ENCODE data around the gene KIAA1958.
"Not testable (repeated sequence)": the region's sequence is repeated elsewhere in the genome, so short reads cannot be mapped to it uniquely, and the experiment has no call there.

Gene KIAA1958

DNA sequence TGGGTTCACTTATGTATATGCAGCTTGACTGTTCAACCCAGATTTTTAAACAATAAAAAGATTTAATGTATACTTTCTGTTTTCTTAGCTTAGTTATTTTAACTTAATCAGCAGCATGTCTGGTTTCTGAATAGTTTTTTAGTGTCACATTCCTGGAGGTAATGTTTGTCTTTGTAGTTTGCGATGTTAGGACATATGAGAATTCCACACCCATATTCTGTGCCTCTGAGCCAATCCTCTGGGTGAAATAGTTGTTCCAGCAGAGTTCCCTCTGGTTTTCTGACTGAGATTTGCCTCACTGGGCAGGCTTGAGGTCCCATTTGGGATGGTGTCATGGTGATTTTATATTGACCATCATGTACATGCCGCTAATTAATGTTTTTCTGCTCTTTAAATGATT, 182.7 kb downstream of the KIAA1958 start:
- H3K9me3 Mint-ChIP-seq: no peaks in the 10 kb centered on the region
- H3K27ac Mint-ChIP-seq: no peak overlapping the region
- no peak overlapping the region for H3K4me3 Mint-ChIP-seq
- no peaks in the 10 kb centered on the region for H3K4me1 Mint-ChIP-seq
- no peaks in the 10 kb centered on the region for H3K27me3 Mint-ChIP-seq
- no peaks in the 10 kb centered on the region for H3K36me3 Mint-ChIP-seq

DNA sequence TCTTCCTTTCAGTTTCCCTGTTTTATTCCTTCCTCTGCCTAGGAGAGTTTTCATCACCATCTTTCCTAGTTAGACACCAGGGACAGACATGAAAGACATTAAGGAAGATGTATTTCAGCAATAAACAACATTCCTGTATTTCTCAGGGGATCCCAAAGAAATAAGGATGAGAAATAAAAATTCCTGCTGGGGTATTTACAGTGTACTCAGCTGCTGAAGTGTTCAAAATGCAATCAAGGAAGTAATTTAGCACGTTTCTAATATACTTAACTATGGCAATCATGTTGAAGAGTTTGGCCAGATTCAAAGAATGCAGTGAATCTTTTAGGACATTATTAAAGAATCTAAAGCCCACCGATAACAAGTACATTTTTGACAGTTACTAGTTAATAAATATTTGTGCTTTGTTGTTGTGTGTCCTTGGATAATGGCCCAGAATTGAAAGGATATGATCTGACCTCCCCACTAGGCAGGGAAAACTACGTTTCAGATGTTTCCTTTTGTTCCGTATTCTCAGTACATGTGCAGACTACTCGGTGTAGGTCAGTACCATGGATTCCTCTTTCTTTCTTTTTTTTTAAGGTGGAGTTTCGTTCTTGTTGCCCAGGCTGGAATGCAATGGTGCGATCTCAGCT, 184.5 kb downstream of the KIAA1958 start:
- Mint-ChIP-seq H3K27me3 (no peaks in the 10 kb centered on the region), H3K36me3 (no peaks in the 10 kb centered on the region), H3K27ac (no peak overlapping the region), H3K4me3 (no peak overlapping the region), H3K4me1 (no peaks in the 10 kb centered on the region), H3K9me3 (no peaks in the 10 kb centered on the region)

- not testable (repeated sequence) for H3K4me3 Mint-ChIP-seq, H3K4me1 Mint-ChIP-seq, H3K9me3 Mint-ChIP-seq, H3K27ac Mint-ChIP-seq, H3K27me3 Mint-ChIP-seq, H3K36me3 Mint-ChIP-seq
Measured at GRCh38 chr9:112673221-112673620, 186.6 kb downstream of the KIAA1958 start.

DNA sequence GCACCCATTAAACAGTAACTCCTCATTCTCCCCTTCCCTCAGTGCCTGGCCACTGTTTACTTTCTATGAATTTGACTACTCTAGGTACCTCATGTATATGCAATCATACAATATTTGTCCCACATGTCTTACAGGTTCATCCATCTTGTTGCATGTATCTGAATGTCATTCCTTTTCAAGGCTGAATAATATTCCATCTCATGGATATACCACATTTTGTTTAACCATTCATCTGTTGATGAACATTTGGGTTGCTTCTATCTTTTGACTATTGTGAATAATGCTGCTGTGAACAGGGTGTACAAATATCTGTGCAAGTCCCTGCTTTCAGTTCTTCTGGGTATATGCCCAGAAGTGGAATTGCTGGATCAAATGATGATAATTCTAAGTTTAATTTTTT, 190.4 kb downstream of the KIAA1958 start:
- Mint-ChIP-seq H3K4me1 (peaks cover 1% of the 10 kb centered on the region), H3K4me3 (no peak overlapping the region), H3K9me3 (peaks cover 13% of the 10 kb centered on the region), H3K27ac (no peak overlapping the region), H3K27me3 (no peaks in the 10 kb centered on the region), H3K36me3 (peaks cover 2% of the 10 kb centered on the region)

GRCh38 chr9:112680731-112681402, 194.2 kb downstream of the KIAA1958 start:
- Mint-ChIP-seq H3K4me1 (peaks cover 10% of the 10 kb centered on the region), H3K9me3 (peaks cover 13% of the 10 kb centered on the region), H3K36me3 (peaks cover 12% of the 10 kb centered on the region), H3K27me3 (no peaks in the 10 kb centered on the region), H3K27ac (no peak overlapping the region), H3K4me3 (no peak overlapping the region)

DNA sequence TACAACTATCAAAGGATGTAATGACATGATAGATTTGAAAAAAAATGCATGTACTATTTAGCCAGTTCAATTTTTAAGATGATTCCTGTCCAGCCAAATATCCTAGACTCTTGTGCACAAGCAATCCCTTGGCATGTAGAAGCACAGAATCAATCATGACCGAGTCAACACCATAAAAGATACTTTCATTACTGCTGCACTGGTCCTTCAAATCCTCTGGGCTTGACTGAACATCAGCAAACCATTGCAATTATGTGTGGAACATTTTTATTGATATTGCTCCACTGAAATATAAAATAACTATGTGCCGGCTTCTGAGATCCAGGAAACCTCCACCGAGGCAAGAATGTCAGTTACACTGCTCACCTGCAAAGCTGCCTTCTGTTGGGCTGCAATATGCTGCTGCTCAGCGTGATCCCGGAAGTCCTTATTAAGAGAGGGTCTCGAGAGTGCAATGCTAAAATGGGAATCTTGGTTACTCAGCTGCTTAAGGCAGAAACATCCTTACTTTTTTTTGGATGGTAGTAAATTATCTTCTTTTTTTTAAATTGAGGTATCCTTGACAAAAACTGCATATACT, 202.6 kb downstream of the KIAA1958 start:
- H3K27me3 Mint-ChIP-seq: no peaks in the 10 kb centered on the region
- no peaks in the 10 kb centered on the region for H3K9me3 Mint-ChIP-seq
- H3K4me1 Mint-ChIP-seq: no peaks in the 10 kb centered on the region
- H3K4me3 Mint-ChIP-seq: no peak overlapping the region
- peaks cover 25% of the 10 kb centered on the region for H3K36me3 Mint-ChIP-seq
- no peak overlapping the region for H3K27ac Mint-ChIP-seq

DNA sequence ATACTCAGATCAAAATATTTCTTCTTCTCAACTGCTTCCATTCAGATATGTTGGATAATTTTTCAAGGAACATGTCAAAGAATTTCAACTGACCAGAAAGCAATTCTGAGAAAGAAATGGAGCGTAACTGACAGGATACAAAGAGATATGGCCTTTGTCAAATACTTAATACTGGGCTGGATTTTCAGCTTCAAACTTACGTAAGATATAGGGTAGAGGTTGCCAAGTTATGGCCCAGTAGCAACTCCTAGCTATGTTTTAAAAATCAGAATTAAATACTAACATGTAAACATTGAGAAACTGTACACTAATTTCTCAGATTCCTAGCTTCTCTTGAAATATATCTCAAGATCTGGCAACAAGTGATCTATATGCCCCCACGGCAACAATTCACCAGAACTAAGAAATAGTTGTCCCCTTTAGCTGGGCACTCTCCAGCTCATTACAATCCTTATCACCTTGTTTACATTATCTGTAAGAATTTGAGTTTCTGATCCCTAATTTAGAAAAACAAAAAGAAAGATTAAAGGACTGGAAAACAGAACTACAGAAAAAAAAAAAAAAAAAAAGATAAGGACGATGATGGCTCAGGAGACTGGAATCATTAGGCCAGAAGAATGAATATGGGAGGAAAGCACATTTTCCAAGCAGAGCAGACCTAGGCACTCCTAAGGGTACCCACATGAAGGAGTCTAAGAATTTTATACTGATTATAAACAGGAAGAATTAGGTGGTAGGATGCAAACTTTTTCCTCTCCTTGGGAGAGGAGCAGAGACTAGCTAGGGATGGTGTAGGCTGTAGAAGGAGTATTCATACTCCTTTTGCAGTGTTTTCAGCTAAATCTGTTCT, 208.3 kb downstream of the KIAA1958 start:
- no peaks in the 10 kb centered on the region for H3K9me3 Mint-ChIP-seq
- H3K36me3 Mint-ChIP-seq: peaks cover 16% of the 10 kb centered on the region
- H3K27ac Mint-ChIP-seq: no peak overlapping the region
- H3K27me3 Mint-ChIP-seq: no peaks in the 10 kb centered on the region
- H3K4me1 Mint-ChIP-seq: peaks cover 18% of the 10 kb centered on the region
- H3K4me3 Mint-ChIP-seq: no peak overlapping the region

- H3K4me1 Mint-ChIP-seq: peaks cover 18% of the 10 kb centered on the region
- H3K27ac Mint-ChIP-seq: no peak overlapping the region
- H3K9me3 Mint-ChIP-seq: no peaks in the 10 kb centered on the region
- no peak overlapping the region for H3K4me3 Mint-ChIP-seq
- peaks cover 12% of the 10 kb centered on the region for H3K36me3 Mint-ChIP-seq
- no peaks in the 10 kb centered on the region for H3K27me3 Mint-ChIP-seq
Measured at GRCh38 chr9:112696461-112696860, 209.8 kb downstream of the KIAA1958 start.

- no peak overlapping the region for H3K27ac Mint-ChIP-seq
- H3K27me3 Mint-ChIP-seq: no peaks in the 10 kb centered on the region
- H3K36me3 Mint-ChIP-seq: peaks cover 8% of the 10 kb centered on the region
- no peaks in the 10 kb centered on the region for H3K9me3 Mint-ChIP-seq
- no peak overlapping the region for H3K4me3 Mint-ChIP-seq
- peaks cover 29% of the 10 kb centered on the region for H3K4me1 Mint-ChIP-seq
Measured at GRCh38 chr9:112699230-112699629, 212.6 kb downstream of the KIAA1958 start.

- H3K4me3 Mint-ChIP-seq: no peak overlapping the region
- H3K27me3 Mint-ChIP-seq: no peaks in the 10 kb centered on the region
- peaks cover 29% of the 10 kb centered on the region for H3K4me1 Mint-ChIP-seq
- peaks cover 8% of the 10 kb centered on the region for H3K36me3 Mint-ChIP-seq
- H3K27ac Mint-ChIP-seq: no peak overlapping the region
- H3K9me3 Mint-ChIP-seq: no peaks in the 10 kb centered on the region
Measured at GRCh38 chr9:112700085-112700484, 213.5 kb downstream of the KIAA1958 start.

- peaks cover 38% of the 10 kb centered on the region for H3K4me1 Mint-ChIP-seq
- peaks cover 11% of the 10 kb centered on the region for H3K36me3 Mint-ChIP-seq
- no peak overlapping the region for H3K4me3 Mint-ChIP-seq
- no peak overlapping the region for H3K27ac Mint-ChIP-seq
- H3K27me3 Mint-ChIP-seq: no peaks in the 10 kb centered on the region
- no peaks in the 10 kb centered on the region for H3K9me3 Mint-ChIP-seq
Measured at GRCh38 chr9:112703304-112703703, 216.7 kb downstream of the KIAA1958 start.

- Mint-ChIP-seq H3K9me3 (no peaks in the 10 kb centered on the region), H3K36me3 (peaks cover 8% of the 10 kb centered on the region), H3K27me3 (no peaks in the 10 kb centered on the region), H3K27ac (no peak overlapping the region), H3K4me3 (no peak overlapping the region), H3K4me1 (peaks cover 49% of the 10 kb centered on the region)
Measured at GRCh38 chr9:112705768-112706427, 219.3 kb downstream of the KIAA1958 start.

DNA sequence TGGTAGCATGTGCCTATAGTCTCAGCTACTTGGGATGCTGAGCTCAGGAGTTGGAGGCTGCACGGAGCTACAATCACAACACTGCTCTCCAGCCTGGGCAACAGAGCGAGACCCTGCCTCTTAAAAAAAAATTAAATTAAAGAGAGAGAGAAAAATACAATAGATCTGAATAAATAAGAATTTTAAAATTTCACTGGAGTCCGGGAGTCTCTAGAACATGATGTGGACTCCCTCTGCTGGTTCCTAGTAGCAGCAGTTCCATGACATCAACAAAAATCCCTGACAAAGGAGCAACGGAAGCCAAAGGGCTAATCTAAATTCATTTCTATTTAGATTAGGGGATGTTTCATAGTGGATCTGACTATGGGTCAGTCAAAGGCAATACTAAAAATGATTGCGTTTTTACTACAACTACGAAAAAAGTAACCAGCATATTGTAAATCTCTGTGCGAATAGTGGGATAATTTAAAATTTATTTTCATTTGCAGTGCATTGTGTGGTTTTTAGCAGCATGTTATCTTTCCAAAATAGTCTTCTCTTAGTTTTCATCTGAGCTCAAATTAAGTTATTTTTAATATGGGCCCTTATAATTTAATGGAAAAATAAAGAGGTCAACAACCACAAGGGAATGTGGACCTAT, 224.5 kb downstream of the KIAA1958 start:
- no peaks in the 10 kb centered on the region for H3K27me3 Mint-ChIP-seq
- H3K36me3 Mint-ChIP-seq: peaks cover 22% of the 10 kb centered on the region
- peaks cover 63% of the 10 kb centered on the region for H3K4me1 Mint-ChIP-seq
- no peak overlapping the region for H3K27ac Mint-ChIP-seq
- H3K4me3 Mint-ChIP-seq: no peak overlapping the region
- H3K9me3 Mint-ChIP-seq: no peaks in the 10 kb centered on the region

- Mint-ChIP-seq H3K4me1 (peaks cover 64% of the 10 kb centered on the region), H3K27ac (no peak overlapping the region), H3K4me3 (no peak overlapping the region), H3K27me3 (no peaks in the 10 kb centered on the region), H3K36me3 (peaks cover 20% of the 10 kb centered on the region), H3K9me3 (no peaks in the 10 kb centered on the region)
Measured at GRCh38 chr9:112712678-112713077, 226.1 kb downstream of the KIAA1958 start.
